Measurements from ENCODE around the gene SERPINB6. TPM values are rescaled to one million over a fixed set of nuclear protein-coding genes. Genes with fewer than 3 reads are reported as not detected.

Gene SERPINB6
- total and polyA plus RNA-seq, 9 of the 15 experiments (the other 6 are each of a cell fraction or from before 2014, with no cell fraction given): 86.6 to 211 (median 143) TPM

DNA sequence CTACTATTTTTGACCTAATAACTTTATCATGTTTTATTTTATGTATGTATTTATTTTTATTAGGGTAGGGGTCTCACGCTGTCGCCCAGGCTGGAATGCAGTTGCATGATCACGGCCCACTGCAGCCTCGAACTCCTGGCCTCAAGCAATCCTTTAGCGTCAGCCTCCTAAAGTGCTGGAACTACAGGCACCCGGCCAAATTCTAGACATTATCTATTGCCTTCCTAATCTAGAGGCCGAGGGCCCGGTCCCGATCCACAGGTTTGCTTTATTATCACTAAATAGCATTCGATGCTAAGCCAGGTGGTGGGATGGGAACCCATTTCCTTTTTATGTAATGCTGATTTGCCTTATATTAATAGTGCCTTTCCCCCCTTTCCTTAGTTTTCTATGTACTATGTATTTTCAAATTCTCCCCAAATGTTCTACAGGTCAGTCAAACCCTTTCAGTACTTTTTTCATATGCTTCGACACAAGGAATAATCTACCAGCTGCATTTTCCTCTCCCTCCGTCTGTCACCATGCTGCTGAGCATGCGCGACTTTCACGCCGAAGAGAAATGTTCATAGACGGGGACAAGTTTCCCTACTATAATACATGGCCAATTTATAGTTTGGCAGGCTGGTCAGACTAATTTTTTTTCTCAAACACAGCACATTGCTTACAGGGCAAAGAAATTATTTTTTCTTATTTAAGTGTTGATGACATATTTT is 6.4 kb downstream of the SERPINB6 start (continued):
- TF ChIP-seq WHSC1 (IDR thresholded peaks at IDR 0.05; ENCODE audit: low read length) (no peak), ZNF707 (CRISPR knock-in tag; conservative IDR thresholded peaks at IDR 0.05) (no peak), NRF1 (conservative IDR thresholded peaks at IDR 0.05 in 1 of 2, IDR thresholded peaks at IDR 0.05 in 1 of 2) (peak; percentile 89 to 90), TAF15 (IDR thresholded peaks at IDR 0.05; ENCODE audit: low read depth, low read length) (no peak), ZNF75A (CRISPR knock-in tag; IDR thresholded peaks at IDR 0.05) (no peak), LARP7 (IDR thresholded peaks at IDR 0.05) (no peak), NELFE (IDR thresholded peaks at IDR 0.05; ENCODE audit: insufficient read depth, insufficient read length) (no peak), ZBTB7A (IDR thresholded peaks at IDR 0.05; ENCODE audit: borderline replicate concordance, control insufficient read depth, low read depth, low read length) (0 out of 2 replicates have a peak, but pooled peaks have one; percentile 19), CBX1 (IDR thresholded peaks at IDR 0.05; ENCODE audit: low read depth) (no peak), ERF (CRISPR knock-in tag; IDR thresholded peaks at IDR 0.05) (no peak), ZC3H11A (IDR thresholded peaks at IDR 0.05; ENCODE audit: low read depth, low read length) (no peak), C11orf30 (IDR thresholded peaks at IDR 0.05; ENCODE audit: low read depth) (0 out of 2 replicates have a peak, but pooled peaks have one; percentile 18), SRSF1 (IDR thresholded peaks at IDR 0.05; ENCODE audit: low read depth, low read length) (no peak), ETV6 (IDR thresholded peaks at IDR 0.05; ENCODE audit: borderline replicate concordance in 1 of 2, low read depth in 2 of 2, low read length in 1 of 2) (no peak), ETV6 (CRISPR knock-in tag; IDR thresholded peaks at IDR 0.05; ENCODE audit: borderline replicate concordance) (no peak), SOX6 (IDR thresholded peaks at IDR 0.05) (no peak; the same call in 1 of the 2 replicates), ZFP1 (CRISPR knock-in tag; IDR thresholded peaks at IDR 0.05) (no peak), NONO (IDR thresholded peaks at IDR 0.05; ENCODE audit: low read depth in 2 of 2, low read length in 1 of 2) (0 out of 4 replicates have a peak, but pooled peaks of 1 of the 2 experiments have one; percentile 34), NCOR1 (IDR thresholded peaks at IDR 0.05) (peak; percentile 50; the same call in 1 of the 2 replicates)
- TF ChIP-seq, protein P1, sequence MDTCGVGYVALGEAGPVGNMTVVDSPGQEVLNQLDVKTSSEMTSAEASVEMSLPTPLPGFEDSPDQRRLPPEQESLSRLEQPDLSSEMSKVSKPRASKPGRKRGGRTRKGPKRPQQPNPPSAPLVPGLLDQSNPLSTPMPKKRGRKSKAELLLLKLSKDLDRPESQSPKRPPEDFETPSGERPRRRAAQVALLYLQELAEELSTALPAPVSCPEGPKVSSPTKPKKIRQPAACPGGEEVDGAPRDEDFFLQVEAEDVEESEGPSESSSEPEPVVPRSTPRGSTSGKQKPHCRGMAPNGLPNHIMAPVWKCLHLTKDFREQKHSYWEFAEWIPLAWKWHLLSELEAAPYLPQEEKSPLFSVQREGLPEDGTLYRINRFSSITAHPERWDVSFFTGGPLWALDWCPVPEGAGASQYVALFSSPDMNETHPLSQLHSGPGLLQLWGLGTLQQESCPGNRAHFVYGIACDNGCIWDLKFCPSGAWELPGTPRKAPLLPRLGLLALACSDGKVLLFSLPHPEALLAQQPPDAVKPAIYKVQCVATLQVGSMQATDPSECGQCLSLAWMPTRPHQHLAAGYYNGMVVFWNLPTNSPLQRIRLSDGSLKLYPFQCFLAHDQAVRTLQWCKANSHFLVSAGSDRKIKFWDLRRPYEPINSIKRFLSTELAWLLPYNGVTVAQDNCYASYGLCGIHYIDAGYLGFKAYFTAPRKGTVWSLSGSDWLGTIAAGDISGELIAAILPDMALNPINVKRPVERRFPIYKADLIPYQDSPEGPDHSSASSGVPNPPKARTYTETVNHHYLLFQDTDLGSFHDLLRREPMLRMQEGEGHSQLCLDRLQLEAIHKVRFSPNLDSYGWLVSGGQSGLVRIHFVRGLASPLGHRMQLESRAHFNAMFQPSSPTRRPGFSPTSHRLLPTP (IDR thresholded peaks at IDR 0.05; ENCODE audit: borderline replicate concordance, extremely low read depth, insufficient read length): peak; percentile 88
- TF ChIP-seq, protein P2, sequence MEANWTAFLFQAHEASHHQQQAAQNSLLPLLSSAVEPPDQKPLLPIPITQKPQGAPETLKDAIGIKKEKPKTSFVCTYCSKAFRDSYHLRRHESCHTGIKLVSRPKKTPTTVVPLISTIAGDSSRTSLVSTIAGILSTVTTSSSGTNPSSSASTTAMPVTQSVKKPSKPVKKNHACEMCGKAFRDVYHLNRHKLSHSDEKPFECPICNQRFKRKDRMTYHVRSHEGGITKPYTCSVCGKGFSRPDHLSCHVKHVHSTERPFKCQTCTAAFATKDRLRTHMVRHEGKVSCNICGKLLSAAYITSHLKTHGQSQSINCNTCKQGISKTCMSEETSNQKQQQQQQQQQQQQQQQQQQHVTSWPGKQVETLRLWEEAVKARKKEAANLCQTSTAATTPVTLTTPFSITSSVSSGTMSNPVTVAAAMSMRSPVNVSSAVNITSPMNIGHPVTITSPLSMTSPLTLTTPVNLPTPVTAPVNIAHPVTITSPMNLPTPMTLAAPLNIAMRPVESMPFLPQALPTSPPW (CRISPR knock-in tag; IDR thresholded peaks at IDR 0.05): no peak

All from K562 (cell line).